Hepatocyte (in vitro differentiated cells): ENCODE measurements around the gene MEIG1. TPM values are rescaled to one million over a fixed set of nuclear protein-coding genes. Genes with fewer than 3 reads are reported as not detected.

Source experiments
- DNase-seq: peaks from one replicate; pipeline ENCODE4 v3.0.0-alpha.2; 2016; ENCODE audit warnings: low spot score
- H2AFZ ChIP-seq: fragments of 200-600 bp; sonication (generic); 2 replicates; pipeline ENCODE4 v1.6.0; 2016; ENCODE audit warnings: antibody characterized with exemption, mild to moderate bottlenecking
- H3K27ac ChIP-seq: fragments of 200-600 bp; sonication (generic); 2 replicates; pipeline ENCODE4 v1.5.1; 2016; ENCODE audit warnings: mild to moderate bottlenecking
- H3K27me3 ChIP-seq: fragments of 200-600 bp; sonication (generic); 2 replicates; pipeline ENCODE4 v1.6.1; 2016
- H3K36me3 ChIP-seq: fragments of 200-600 bp; sonication (generic); replicated peaks from 2 replicates; pipeline ENCODE4 v1.5.1; 2016; ENCODE audit warnings: low read depth; ENCODE audit not compliant: insufficient read depth
- H3K4me1 ChIP-seq: fragments of 200-600 bp; sonication (generic); 2 replicates; pipeline ENCODE4 v1.5.1; 2016; ENCODE audit warnings: mild to moderate bottlenecking, moderate library complexity; ENCODE audit not compliant: insufficient read depth
- H3K4me2 ChIP-seq: fragments of 200-600 bp; sonication (generic); 2 replicates; pipeline ENCODE4 v1.6.0; 2016
- H3K4me3 ChIP-seq: fragments of 200-600 bp; sonication (generic); 2 replicates; pipeline ENCODE4 v1.5.1; 2016; ENCODE audit warnings: mild to moderate bottlenecking
- H3K79me2 ChIP-seq: fragments of 200-600 bp; sonication (generic); 2 replicates; pipeline ENCODE4 v1.6.0; 2017; ENCODE audit warnings: mild to moderate bottlenecking
- H3K9me2 ChIP-seq: fragments of 200-600 bp; sonication (generic); replicated peaks from 2 replicates; pipeline ENCODE4 v1.6.0; 2017; ENCODE audit warnings: mild to moderate bottlenecking; ENCODE audit not compliant: insufficient read depth
- H3K9me3 ChIP-seq: fragments of 200-600 bp; sonication (generic); 2 replicates; pipeline ENCODE4 v1.5.1; 2016; ENCODE audit warnings: low read depth, mild to moderate bottlenecking
- H4K20me1 ChIP-seq: fragments of 200-600 bp; sonication (generic); 2 replicates; pipeline ENCODE4 v1.6.0; 2016; ENCODE audit warnings: mild to moderate bottlenecking; ENCODE audit not compliant: insufficient read depth, poor library complexity, severe bottlenecking
- EZH2 ChIP-seq: fragments of 200-600 bp; sonication (generic); IDR thresholded peaks from 2 replicates; pipeline ENCODE4 v1.6.1; 2016; ENCODE audit warnings: antibody characterized with exemption, mild to moderate bottlenecking, borderline replicate concordance
- EZH2phosphoT487 ChIP-seq: fragments of 200-600 bp; sonication (generic); IDR thresholded peaks from one replicate; pipeline ENCODE4 v1.6.1; 2018; ENCODE audit warnings: antibody characterized with exemption, mild to moderate bottlenecking, low read depth, moderate library complexity; ENCODE audit not compliant: unreplicated experiment, severe bottlenecking
- WGBS: methylation state at CpG from one replicate; pipeline ENCODE4 v1.1.6; 2016; ENCODE audit warnings: low lambda C conversion rate; ENCODE audit errors: missing lambda C conversion rate; 5-methylcytosine and 5-hydroxymethylcytosine counted together
- polyA plus RNA-seq: library from polyadenylated mRNA; unstranded; fragments of >200 nt; fragmentation: Nextera tagmentation; extraction: Ambion mirVana; gene quantifications from 2 replicates; pipeline ENCODE4 v1.2.1, GENCODE V29; 2016
- total RNA-seq: library from RNA; depleted of rRNA; stranded (reverse); fragments of >200 nt; gene quantifications from 2 replicates; pipeline ENCODE4 v1.2.3, GENCODE V29; 2014
- TF ChIP-seq, protein P1 (sequence below): fragments of 200-600 bp; sonication (generic); IDR thresholded peaks from 2 replicates; pipeline ENCODE4 v1.5.1; 2016; ENCODE audit warnings: antibody characterized with exemption, mild to moderate bottlenecking; ENCODE audit not compliant: poor library complexity

MEIG1 gene
- total and polyA plus RNA-seq, 2 experiments from 2014 or later = 2.1 TPM; not detected in 1

DNA sequence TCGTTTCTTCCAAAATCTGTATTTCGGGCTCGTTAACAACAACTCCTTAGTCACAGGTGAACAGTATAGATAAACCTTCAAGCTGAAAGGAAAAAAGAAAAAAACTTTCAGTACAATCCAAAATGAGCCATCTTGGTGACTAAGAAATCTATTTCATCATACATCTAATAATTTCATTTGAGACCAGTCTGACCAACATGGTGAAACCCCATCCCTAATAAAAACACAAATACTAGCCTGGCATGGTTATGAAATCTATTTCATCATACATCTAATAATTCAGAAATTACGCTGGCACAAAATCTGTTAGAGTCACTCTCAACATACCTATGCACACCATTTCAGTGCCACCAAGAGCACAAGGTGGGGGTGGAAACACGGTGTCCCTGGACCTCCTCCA, 14.1 kb upstream of the MEIG1 start:
- H3K9me3 ChIP-seq = no peaks in the 10 kb centered on the region
- no peak for DNase-seq
- H2AFZ ChIP-seq = no peak overlapping the region
- H3K4me1 ChIP-seq = no peaks in the 10 kb centered on the region
- WGBS = over 99% methylated on average over 5 of the region's 5 CpGs
- H3K27me3 ChIP-seq = no peaks in the 10 kb centered on the region
- peaks cover 26% of the 10 kb centered on the region for H3K79me2 ChIP-seq
- no peaks in the 10 kb centered on the region for H3K9me2 ChIP-seq
- H3K36me3 ChIP-seq = no peaks in the 10 kb centered on the region
- no peak overlapping the region for H3K4me2 ChIP-seq
- TF ChIP-seq EZH2phosphoT487 (no peak), EZH2 (no peak)
- TF ChIP-seq, protein P1, sequence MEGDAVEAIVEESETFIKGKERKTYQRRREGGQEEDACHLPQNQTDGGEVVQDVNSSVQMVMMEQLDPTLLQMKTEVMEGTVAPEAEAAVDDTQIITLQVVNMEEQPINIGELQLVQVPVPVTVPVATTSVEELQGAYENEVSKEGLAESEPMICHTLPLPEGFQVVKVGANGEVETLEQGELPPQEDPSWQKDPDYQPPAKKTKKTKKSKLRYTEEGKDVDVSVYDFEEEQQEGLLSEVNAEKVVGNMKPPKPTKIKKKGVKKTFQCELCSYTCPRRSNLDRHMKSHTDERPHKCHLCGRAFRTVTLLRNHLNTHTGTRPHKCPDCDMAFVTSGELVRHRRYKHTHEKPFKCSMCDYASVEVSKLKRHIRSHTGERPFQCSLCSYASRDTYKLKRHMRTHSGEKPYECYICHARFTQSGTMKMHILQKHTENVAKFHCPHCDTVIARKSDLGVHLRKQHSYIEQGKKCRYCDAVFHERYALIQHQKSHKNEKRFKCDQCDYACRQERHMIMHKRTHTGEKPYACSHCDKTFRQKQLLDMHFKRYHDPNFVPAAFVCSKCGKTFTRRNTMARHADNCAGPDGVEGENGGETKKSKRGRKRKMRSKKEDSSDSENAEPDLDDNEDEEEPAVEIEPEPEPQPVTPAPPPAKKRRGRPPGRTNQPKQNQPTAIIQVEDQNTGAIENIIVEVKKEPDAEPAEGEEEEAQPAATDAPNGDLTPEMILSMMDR = no peak
- H3K27ac ChIP-seq = no peak overlapping the region
- H3K4me3 ChIP-seq = no peak overlapping the region
- H4K20me1 ChIP-seq = no peaks in the 10 kb centered on the region

DNA sequence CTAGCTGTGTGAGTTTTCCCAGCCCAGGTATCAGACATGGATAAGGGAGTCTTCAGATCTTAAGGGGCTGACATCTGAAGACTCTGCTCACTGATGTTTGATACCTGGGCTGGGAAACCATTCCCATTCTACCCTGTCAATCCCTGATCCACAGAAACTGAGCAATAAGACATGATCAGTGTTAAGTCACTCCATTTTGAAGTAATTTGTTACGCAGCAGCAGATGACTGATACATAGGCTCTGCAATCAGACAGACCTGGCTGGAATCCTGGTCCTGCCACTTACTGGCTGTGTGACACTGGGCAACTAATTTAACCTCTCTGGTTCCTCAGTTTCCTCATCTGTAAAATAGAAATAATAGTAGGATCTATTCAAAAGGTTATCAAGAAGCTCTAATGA, 11.9 kb upstream of the MEIG1 start:
- no peak overlapping the region for H2AFZ ChIP-seq

DNA sequence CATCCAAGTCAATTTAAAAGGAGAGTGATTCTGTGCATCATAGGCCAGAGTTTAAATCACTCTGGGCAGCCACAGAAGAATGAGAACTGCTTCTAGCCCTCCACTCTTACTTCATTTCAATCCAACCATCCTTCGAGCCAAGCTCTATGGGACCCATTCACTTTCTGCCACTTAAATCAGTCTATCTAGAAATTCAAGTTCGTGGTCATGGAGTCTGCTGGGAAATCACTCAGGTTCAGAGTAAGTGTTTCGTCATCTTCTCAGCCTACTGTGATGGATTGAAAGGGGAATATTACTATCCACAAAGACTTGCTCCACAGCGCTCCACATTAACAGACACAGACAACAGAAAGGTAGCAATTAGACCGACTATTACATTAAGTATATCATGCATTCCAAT, 9.9 kb upstream of the MEIG1 start:
- Histone ChIP-seq H4K20me1 (no peaks in the 10 kb centered on the region), H3K4me1 (peaks cover 6% of the 10 kb centered on the region), H3K36me3 (no peaks in the 10 kb centered on the region), H3K9me2 (no peaks in the 10 kb centered on the region), H3K9me3 (no peaks in the 10 kb centered on the region), H3K4me2 (no peak overlapping the region), H3K27me3 (no peaks in the 10 kb centered on the region), H2AFZ (no peak overlapping the region), H3K4me3 (no peak overlapping the region), H3K79me2 (peaks cover 54% of the 10 kb centered on the region), H3K27ac (no peak overlapping the region)
- no peak for DNase-seq
- 97% methylated on average over 5 of the region's 5 CpGs for WGBS
- TF ChIP-seq EZH2phosphoT487 (no peak), EZH2 (no peak)
- TF ChIP-seq, protein P1 = no peak

More for the DNA sequence above, 11.9 kb upstream of the MEIG1 start:
- Histone ChIP-seq H3K79me2 (peaks cover 45% of the 10 kb centered on the region), H3K4me2 (no peak overlapping the region), H3K27ac (no peak overlapping the region), H3K4me3 (no peak overlapping the region), H3K4me1 (no peaks in the 10 kb centered on the region), H4K20me1 (no peaks in the 10 kb centered on the region), H3K36me3 (no peaks in the 10 kb centered on the region), H3K9me2 (no peaks in the 10 kb centered on the region), H3K9me3 (no peaks in the 10 kb centered on the region), H3K27me3 (no peaks in the 10 kb centered on the region)
- TF ChIP-seq EZH2phosphoT487 (no peak), EZH2 (no peak)
- TF ChIP-seq, protein P1 = no peak
- no peak for DNase-seq
- WGBS = 100% methylated on average over 1 of the region's 1 CpG

DNA sequence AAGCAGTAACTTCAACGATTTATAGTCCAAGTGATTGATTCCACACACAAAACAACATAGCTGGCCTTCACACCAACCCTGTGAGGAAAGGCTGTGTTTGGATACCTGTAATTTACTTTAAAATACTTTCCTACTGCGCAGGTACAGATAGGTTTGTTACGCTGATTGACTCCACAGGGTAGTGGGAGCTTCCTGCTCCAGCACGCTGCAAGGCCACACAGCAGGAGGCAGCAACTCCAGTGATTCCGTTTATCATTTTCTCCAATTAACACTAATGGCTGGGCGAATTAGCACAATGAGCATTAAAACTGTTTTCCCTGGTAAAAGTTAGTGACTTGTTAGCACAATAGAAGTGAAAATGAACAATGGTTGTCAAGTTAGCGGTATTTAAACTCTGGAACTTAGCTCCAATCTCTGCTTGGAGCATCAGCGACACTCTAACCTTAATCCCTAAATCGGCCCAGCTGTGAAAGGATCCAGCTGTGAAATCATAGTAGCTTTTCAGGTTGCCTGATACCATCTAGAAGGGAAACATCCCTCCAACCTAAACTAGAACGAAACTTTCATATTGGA, 6.3 kb upstream of the MEIG1 start:
- TF ChIP-seq EZH2phosphoT487 (no peak), EZH2 (no peak)
- TF ChIP-seq, protein P1 = no peak
- Histone ChIP-seq H3K4me3 (peak overlapping the region; percentile 31), H3K79me2 (peaks cover 49% of the 10 kb centered on the region), H3K9me3 (no peaks in the 10 kb centered on the region), H3K36me3 (no peaks in the 10 kb centered on the region), H3K4me1 (peaks cover 12% of the 10 kb centered on the region), H2AFZ (peak overlapping the region; percentile 86), H4K20me1 (no peaks in the 10 kb centered on the region), H3K27ac (peak overlapping the region; percentile 89), H3K27me3 (no peaks in the 10 kb centered on the region), H3K9me2 (no peaks in the 10 kb centered on the region), H3K4me2 (peak overlapping the region; percentile 85)
- peak; percentile 20 for DNase-seq
- WGBS = 17% methylated on average over 10 of the region's 10 CpGs
